IMR-90 (cell line): ENCODE data around the gene PIP5K1B. TPM values are rescaled to one million over a fixed set of nuclear protein-coding genes. Genes with fewer than 3 reads are reported as not detected.

ENCODE experiments used
- ATAC-seq: fragments of 200-7000 bp; cut with Tn5 transposase; 2 replicates; pipeline ENCODE4 v1.9.1; 2020; ENCODE audit warnings: low read depth, mild to moderate bottlenecking, moderate library complexity
- BruUV-seq: library from RNA; stranded (reverse); fragments of 400-500 nt; replicated peaks from 2 replicates; lab custom pipeline; 2021; lab: Mats Ljungman, UMichigan
- CTCF ChIA-PET: fragments of 300-600 bp; formaldehyde crosslinking; extraction: SDS; loops from one replicate; lab custom pipeline; 2021; ENCODE audit warnings: antibody characterized with exemption; lab: Yijun Ruan, JAX
- POLR2A ChIA-PET: fragments of 300-600 bp; sonication (Branson Sonifier 250); formaldehyde crosslinking; loops from one replicate; lab custom pipeline; 2022; ENCODE audit warnings: antibody characterized with exemption; ENCODE audit not compliant: unreplicated experiment; lab: Charles Lee
- DNase-seq: peaks from one replicate; pipeline ENCODE4 v3.0.0; 2013
- H2AFZ ChIP-seq: replicated peaks from 2 replicates; pipeline ENCODE3; 2013; ENCODE audit warnings: low read length, mild to moderate bottlenecking; ENCODE audit not compliant: poor library complexity
- H2AK5ac ChIP-seq: 2 replicates; pipeline ENCODE4 v1.6.1; 2013; ENCODE audit warnings: low read depth, low read length, inconsistent platforms
- H2AK9ac ChIP-seq: replicated peaks from 2 replicates; pipeline ENCODE3; 2013; ENCODE audit warnings: mild to moderate bottlenecking, low read depth, low read length, moderate library complexity; ENCODE audit not compliant: poor library complexity
- H2BK120ac ChIP-seq: 2 replicates; pipeline ENCODE4 v1.6.1; 2013; ENCODE audit warnings: low read depth, low read length, inconsistent platforms
- H2BK15ac ChIP-seq: 3 replicates; pipeline ENCODE4 v1.6.1; 2013; ENCODE audit warnings: low read depth, low read length, inconsistent platforms
- H2BK20ac ChIP-seq: 2 replicates; pipeline ENCODE4 v1.6.1; 2013; ENCODE audit warnings: low read depth, mild to moderate bottlenecking, inconsistent platforms, low read length, moderate library complexity
- H2BK5ac ChIP-seq: 2 replicates; pipeline ENCODE4 v1.6.1; 2013; ENCODE audit warnings: mild to moderate bottlenecking, low read depth, low read length, inconsistent platforms; ENCODE audit not compliant: poor library complexity, severe bottlenecking
- H3K14ac ChIP-seq: replicated peaks from 2 replicates; pipeline ENCODE4 v1.6.1; 2013; ENCODE audit warnings: low read depth, low read length, inconsistent platforms
- H3K18ac ChIP-seq: 2 replicates; pipeline ENCODE4 v1.6.1; 2013; ENCODE audit warnings: low read depth, low read length, control low read depth
- H3K23ac ChIP-seq: 2 replicates; pipeline ENCODE4 v1.6.1; 2013; ENCODE audit warnings: low read depth, low read length, inconsistent platforms
- H3K27ac ChIP-seq: 2 replicates; pipeline ENCODE4 v1.5.1; 2013; ENCODE audit warnings: mild to moderate bottlenecking, control low read depth, low read length; ENCODE audit not compliant: insufficient read depth
- H3K27me3 ChIP-seq: 2 replicates; pipeline ENCODE4 v1.6.1; 2013; ENCODE audit warnings: low read length; ENCODE audit not compliant: control insufficient read depth, insufficient read depth
- H3K36me3 ChIP-seq: 2 replicates; pipeline ENCODE4 v1.6.1; 2013; ENCODE audit warnings: low read length, mixed read lengths; ENCODE audit not compliant: control insufficient read depth, insufficient read depth
- H3K4ac ChIP-seq: 2 replicates; pipeline ENCODE4 v1.6.1; 2013; ENCODE audit warnings: low read depth, low read length, inconsistent platforms
- H3K4me1 ChIP-seq: 2 replicates; pipeline ENCODE4 v1.6.1; 2013; ENCODE audit warnings: low read length, mixed read lengths; ENCODE audit not compliant: control insufficient read depth, insufficient read depth
- H3K4me2 ChIP-seq: 2 replicates; pipeline ENCODE4 v1.6.1; 2013; ENCODE audit warnings: low read depth, mild to moderate bottlenecking, control low read depth, low read length, moderate library complexity
- H3K4me3 ChIP-seq: 2 replicates; pipeline ENCODE4 v1.5.1; 2013; ENCODE audit warnings: low read depth, mild to moderate bottlenecking, control low read depth, low read length, moderate library complexity; ENCODE audit not compliant: insufficient read depth
- H3K56ac ChIP-seq: 2 replicates; pipeline ENCODE4 v1.6.1; 2013; ENCODE audit warnings: low read length, inconsistent platforms; ENCODE audit not compliant: insufficient read depth; ENCODE audit errors: extremely low read depth
- H3K79me1 ChIP-seq, 2 experiments: 2 replicates each; pipeline ENCODE4 v1.6.1; 2013; ENCODE audit warnings: low read length in 2 of 2, inconsistent platforms in 1 of 2, low read depth in 1 of 2
- H3K9ac ChIP-seq: 2 replicates; pipeline ENCODE4 v1.6.1; 2013; ENCODE audit warnings: low read depth, low read length, control low read depth
- H3K9me1 ChIP-seq: 2 replicates; pipeline ENCODE4 v1.6.1; 2013; ENCODE audit warnings: low read length, inconsistent platforms; ENCODE audit not compliant: insufficient read depth
- H3K9me3 ChIP-seq: 2 replicates; pipeline ENCODE4 v1.6.1; 2013; ENCODE audit warnings: low read length; ENCODE audit not compliant: control insufficient read depth, insufficient read depth
- H4K20me1 ChIP-seq: 2 replicates; pipeline ENCODE4 v1.6.1; 2013; ENCODE audit warnings: low read length, inconsistent platforms; ENCODE audit not compliant: insufficient read depth
- H4K5ac ChIP-seq: 2 replicates; pipeline ENCODE4 v1.6.1; 2013; ENCODE audit warnings: mild to moderate bottlenecking, low read depth, low read length, control low read depth
- H4K8ac ChIP-seq, 2 experiments: 2 replicates each; pipeline ENCODE4 v1.6.1; 2013; ENCODE audit warnings: low read depth in 2 of 2, low read length in 2 of 2, control low read depth in 1 of 2, inconsistent platforms in 1 of 2
- H4K91ac ChIP-seq: 2 replicates; pipeline ENCODE4 v1.6.1; 2013; ENCODE audit warnings: low read depth, low read length, inconsistent platforms; ENCODE audit not compliant: insufficient read depth
- BHLHE40 ChIP-seq: fragments of 150-350 bp; IDR thresholded peaks from 2 replicates; pipeline ENCODE4 v1.6.1; 2016; ENCODE audit warnings: mild to moderate bottlenecking, low read depth, low read length
- CEBPB ChIP-seq: IDR thresholded peaks from 2 replicates; pipeline ENCODE4 v1.6.1; 2012; ENCODE audit warnings: low read depth, low read length, improper control_type of control experiment
- CHD1 ChIP-seq: IDR thresholded peaks from 2 replicates; pipeline ENCODE4 v1.6.1; 2012; ENCODE audit warnings: low read depth, low read length, improper control_type of control experiment
- FOS ChIP-seq: fragments of 150-350 bp; IDR thresholded peaks from 2 replicates; pipeline ENCODE4 v1.6.1; 2016; ENCODE audit warnings: low read depth, low read length
- MAFK ChIP-seq: IDR thresholded peaks from 2 replicates; pipeline ENCODE4 v1.6.1; 2012; ENCODE audit warnings: low read depth, low read length, improper control_type of control experiment
- MAZ ChIP-seq: IDR thresholded peaks from 2 replicates; pipeline ENCODE4 v1.6.1; 2012; ENCODE audit warnings: low read depth, mild to moderate bottlenecking, low read length, improper control_type of control experiment, moderate library complexity, borderline replicate concordance
- MXI1 ChIP-seq: IDR thresholded peaks from 2 replicates; pipeline ENCODE4 v1.6.1; 2012; ENCODE audit warnings: low read depth, mild to moderate bottlenecking, low read length, moderate library complexity, borderline replicate concordance
- NFE2L2 ChIP-seq: fragments of 150-350 bp; IDR thresholded peaks from 2 replicates; pipeline ENCODE4 v1.6.1; 2016; ENCODE audit warnings: low read depth, mild to moderate bottlenecking, low read length
- POLR2A ChIP-seq: IDR thresholded peaks from 2 replicates; pipeline ENCODE4 v1.6.1; 2012; ENCODE audit warnings: mild to moderate bottlenecking, low read depth, low read length
- RAD21 ChIP-seq: IDR thresholded peaks from 2 replicates; pipeline ENCODE4 v1.6.1; 2012; ENCODE audit warnings: low read length, improper control_type of control experiment
- RCOR1 ChIP-seq: IDR thresholded peaks from 2 replicates; pipeline ENCODE4 v1.6.1; 2012; ENCODE audit warnings: mild to moderate bottlenecking, low read length, improper control_type of control experiment; ENCODE audit not compliant: insufficient replicate concordance
- RFX5 ChIP-seq: IDR thresholded peaks from 2 replicates; pipeline ENCODE4 v1.8.0; 2012; ENCODE audit warnings: low read depth, mild to moderate bottlenecking, low read length, moderate library complexity
- SMC3 ChIP-seq: fragments of 150-350 bp; IDR thresholded peaks from 2 replicates; pipeline ENCODE4 v1.6.1; 2016; ENCODE audit warnings: low read depth, mild to moderate bottlenecking, antibody characterized with exemption, low read length, moderate library complexity
- WGBS, 2 experiments: methylation state at CpG; one replicate each; pipeline versions ENCODE4 v1.1.5 to v1.1.7; 2013; ENCODE audit warnings: missing lambda C conversion rate in 2 of 2; ENCODE audit not compliant: insufficient read length in 1 of 2; ENCODE audit errors: extremely low coverage in 2 of 2; 5-methylcytosine and 5-hydroxymethylcytosine counted together
- dilution Hi-C: fragments of 300-500 bp; cut with HindIII; formaldehyde crosslinking; loops from one replicate; pipeline ENCODE4 v1.14.3; 2018; ENCODE audit warnings: low sequenced_read_pairs; ENCODE audit not compliant: unreplicated experiment
- in situ Hi-C: fragments of 300-500 bp; cut with MboI; formaldehyde crosslinking; loops from 3 replicates; pipeline ENCODE4 v1.14.3; 2019; ENCODE audit warnings: low sequenced_read_pairs, inconsistent platforms, mixed read lengths
- intact Hi-C: fragments of 100-400 bp; cut with micrococcal nuclease; formaldehyde crosslinking; loops from 2 replicates; pipeline ENCODE4 v1.10.0; 2022
- polyA plus RNA-seq, 3 experiments: library from polyadenylated mRNA; depleted of rRNA; stranded (reverse); fragments of >200 nt; gene quantifications; 2 replicates each; pipeline ENCODE4 v1.2.3, GENCODE V29; 2012; ENCODE audit warnings: low replicate concordance in 1 of 3
- total RNA-seq: library from RNA; depleted of rRNA; stranded (reverse); fragments of >200 nt; gene quantifications from 2 replicates; pipeline ENCODE4 v1.2.3, GENCODE V29; 2012
- TF ChIP-seq, protein P1 (sequence below): fragments of 150-350 bp; IDR thresholded peaks from 2 replicates; pipeline ENCODE4 v1.6.1; 2017; ENCODE audit warnings: mild to moderate bottlenecking, antibody characterized with exemption, low read length, low read depth
- TF ChIP-seq, protein P2 (sequence below): fragments of 150-350 bp; IDR thresholded peaks from 2 replicates; pipeline ENCODE4 v1.6.1; 2016; ENCODE audit warnings: low read depth, mild to moderate bottlenecking, low read length, moderate library complexity, borderline replicate concordance
- TF ChIP-seq, protein P3 (sequence below): conservative IDR thresholded peaks from 2 replicates; pipeline ENCODE4 v1.5.1; 2012; ENCODE audit warnings: mild to moderate bottlenecking, low read depth, low read length, improper control_type of control experiment

Gene PIP5K1B
- total and polyA plus RNA-seq, 2 of the 4 experiments (the other 2 are of a cell fraction) = not detected

DNA sequence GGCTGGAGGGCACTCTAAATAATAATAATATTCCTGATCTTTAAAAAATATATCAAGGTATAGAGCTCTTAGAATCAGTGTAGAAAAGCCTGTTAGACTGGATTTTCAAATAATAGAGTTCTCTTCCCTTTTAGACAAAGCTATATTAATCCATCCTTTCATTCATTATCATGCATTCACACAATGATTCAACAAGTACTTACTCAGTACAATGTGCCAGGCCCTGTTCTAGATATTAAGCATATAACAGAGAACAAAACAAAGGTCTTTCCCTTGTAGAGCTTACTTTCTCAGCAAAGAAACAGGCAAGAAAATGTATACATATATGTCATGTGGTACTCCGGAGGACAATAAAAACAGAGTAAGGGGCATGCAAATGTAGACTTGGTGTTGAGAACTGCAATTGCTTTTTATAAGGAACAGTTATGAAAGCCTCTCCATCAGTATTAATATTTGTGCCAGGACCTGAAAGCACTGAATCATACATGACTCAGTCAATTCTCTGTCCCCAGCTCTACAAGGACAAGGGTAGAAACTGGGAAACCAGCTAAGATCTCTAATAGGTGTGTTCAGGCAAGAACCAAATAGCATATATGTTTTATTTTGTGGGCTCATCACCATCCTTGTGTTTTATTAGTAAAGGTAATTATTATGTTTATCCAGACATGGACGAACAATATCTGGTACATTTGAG, 72.2 kb downstream of the PIP5K1B start:
- TF ChIP-seq, protein P1, sequence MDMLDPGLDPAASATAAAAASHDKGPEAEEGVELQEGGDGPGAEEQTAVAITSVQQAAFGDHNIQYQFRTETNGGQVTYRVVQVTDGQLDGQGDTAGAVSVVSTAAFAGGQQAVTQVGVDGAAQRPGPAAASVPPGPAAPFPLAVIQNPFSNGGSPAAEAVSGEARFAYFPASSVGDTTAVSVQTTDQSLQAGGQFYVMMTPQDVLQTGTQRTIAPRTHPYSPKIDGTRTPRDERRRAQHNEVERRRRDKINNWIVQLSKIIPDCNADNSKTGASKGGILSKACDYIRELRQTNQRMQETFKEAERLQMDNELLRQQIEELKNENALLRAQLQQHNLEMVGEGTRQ = no peak
- TF ChIP-seq FOS (no peak), CHD1 (no peak), BHLHE40 (no peak), CEBPB (no peak), SMC3 (no peak), POLR2A (no peak), NFE2L2 (no peak), RFX5 (no peak), MAFK (no peak), RCOR1 (no peak), RAD21 (no peak), MXI1 (no peak), MAZ (no peak)
- TF ChIP-seq, protein P2, sequence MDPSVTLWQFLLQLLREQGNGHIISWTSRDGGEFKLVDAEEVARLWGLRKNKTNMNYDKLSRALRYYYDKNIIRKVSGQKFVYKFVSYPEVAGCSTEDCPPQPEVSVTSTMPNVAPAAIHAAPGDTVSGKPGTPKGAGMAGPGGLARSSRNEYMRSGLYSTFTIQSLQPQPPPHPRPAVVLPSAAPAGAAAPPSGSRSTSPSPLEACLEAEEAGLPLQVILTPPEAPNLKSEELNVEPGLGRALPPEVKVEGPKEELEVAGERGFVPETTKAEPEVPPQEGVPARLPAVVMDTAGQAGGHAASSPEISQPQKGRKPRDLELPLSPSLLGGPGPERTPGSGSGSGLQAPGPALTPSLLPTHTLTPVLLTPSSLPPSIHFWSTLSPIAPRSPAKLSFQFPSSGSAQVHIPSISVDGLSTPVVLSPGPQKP = no peak
- TF ChIP-seq, protein P3, sequence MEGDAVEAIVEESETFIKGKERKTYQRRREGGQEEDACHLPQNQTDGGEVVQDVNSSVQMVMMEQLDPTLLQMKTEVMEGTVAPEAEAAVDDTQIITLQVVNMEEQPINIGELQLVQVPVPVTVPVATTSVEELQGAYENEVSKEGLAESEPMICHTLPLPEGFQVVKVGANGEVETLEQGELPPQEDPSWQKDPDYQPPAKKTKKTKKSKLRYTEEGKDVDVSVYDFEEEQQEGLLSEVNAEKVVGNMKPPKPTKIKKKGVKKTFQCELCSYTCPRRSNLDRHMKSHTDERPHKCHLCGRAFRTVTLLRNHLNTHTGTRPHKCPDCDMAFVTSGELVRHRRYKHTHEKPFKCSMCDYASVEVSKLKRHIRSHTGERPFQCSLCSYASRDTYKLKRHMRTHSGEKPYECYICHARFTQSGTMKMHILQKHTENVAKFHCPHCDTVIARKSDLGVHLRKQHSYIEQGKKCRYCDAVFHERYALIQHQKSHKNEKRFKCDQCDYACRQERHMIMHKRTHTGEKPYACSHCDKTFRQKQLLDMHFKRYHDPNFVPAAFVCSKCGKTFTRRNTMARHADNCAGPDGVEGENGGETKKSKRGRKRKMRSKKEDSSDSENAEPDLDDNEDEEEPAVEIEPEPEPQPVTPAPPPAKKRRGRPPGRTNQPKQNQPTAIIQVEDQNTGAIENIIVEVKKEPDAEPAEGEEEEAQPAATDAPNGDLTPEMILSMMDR = no peak
- H2BK15ac ChIP-seq = no peak overlapping the region
- no peak overlapping the region for H2AFZ ChIP-seq
- no peak overlapping the region for H3K27ac ChIP-seq
- no peak overlapping the region for H3K56ac ChIP-seq
- no peak overlapping the region for H3K18ac ChIP-seq
- no peak overlapping the region for H3K4me2 ChIP-seq
- intact Hi-C loops (no loop called here), dilution Hi-C loops (no loop called here), in situ Hi-C loops (no loop called here)
- CTCF ChIA-PET = no interaction called here
- DNase-seq = no peak
- no peak overlapping the region for H2BK20ac ChIP-seq
- H3K23ac ChIP-seq = no peak overlapping the region
- H3K4ac ChIP-seq = no peak overlapping the region
- no CpG with 5 or more reads among the region's 2 CpGs for WGBS, 2 experiments
- H2AK5ac ChIP-seq = no peak overlapping the region
- H4K8ac ChIP-seq = no peak overlapping the region
- no peak overlapping the region for H4K5ac ChIP-seq
- no peak overlapping the region for H4K91ac ChIP-seq
- no peak overlapping the region for H3K9ac ChIP-seq
- H2BK5ac ChIP-seq = no peak overlapping the region
- no peak overlapping the region for H3K14ac ChIP-seq
- no peak for ATAC-seq
- H3K9me1 ChIP-seq = peaks cover 3% of the 10 kb centered on the region; the same call in 1 of the 2 replicates
- H3K4me3 ChIP-seq = no peak overlapping the region
- no peaks in the 10 kb centered on the region for H3K9me3 ChIP-seq
- H3K4me1 ChIP-seq = peaks cover 4% of the 10 kb centered on the region
- H3K79me1 ChIP-seq = peaks cover 12 to 14% of the 10 kb centered on the region in 2 experiments; a peak in 3 of 4 replicates
- no peak overlapping the region for H2BK120ac ChIP-seq
- no peak overlapping the region for H2AK9ac ChIP-seq
- POLR2A ChIA-PET = no interaction called here
- H3K27me3 ChIP-seq = no peaks in the 10 kb centered on the region; the same call in 1 of the 2 replicates
- H3K36me3 ChIP-seq = no peaks in the 10 kb centered on the region
- H4K20me1 ChIP-seq = peaks cover 4% of the 10 kb centered on the region; the same call in 1 of the 2 replicates
- BruUV-seq = no TSS peak
